HepG2 (cell line): ENCODE results near the gene ZNF8. TPM values are rescaled to one million over a fixed set of nuclear protein-coding genes. Genes with fewer than 3 reads are reported as not detected.
A peak's percentile ranks its signal among the peaks of the same experiment; 100 is the strongest.

Source experiments
- CBX5 ChIP-seq: sonication (generic); formaldehyde crosslinking; IDR thresholded peaks from 2 replicates; pipeline ENCODE4 v1.4.0; 2020; ENCODE audit warnings: missing genetic modification reagents, borderline replicate concordance
- EZH2 ChIP-seq: conservative IDR thresholded peaks from 2 replicates; pipeline ENCODE4 v1.6.1; 2012; ENCODE audit warnings: mild to moderate bottlenecking, low read depth, low read length, moderate library complexity
- ISX ChIP-seq: sonication (generic); formaldehyde crosslinking; conservative IDR thresholded peaks from 2 replicates; pipeline ENCODE4 v1.5.0; 2020; ENCODE audit warnings: missing genetic modification reagents
- KAT2B ChIP-seq: fragments of 150-350 bp; IDR thresholded peaks from 2 replicates; pipeline ENCODE4 v1.6.1; 2014; ENCODE audit warnings: low read depth, low read length, borderline replicate concordance
- KLF13 ChIP-seq: sonication (generic); formaldehyde crosslinking; IDR thresholded peaks from 2 replicates; pipeline ENCODE4 v1.4.0; 2020; ENCODE audit warnings: mild to moderate bottlenecking, missing genetic modification reagents
- MBD4 ChIP-seq: IDR thresholded peaks from 2 replicates; pipeline ENCODE4 v1.6.1; 2012; ENCODE audit warnings: low read length, inconsistent platforms, borderline replicate concordance
- MEIS1 ChIP-seq: sonication (generic); formaldehyde crosslinking; IDR thresholded peaks from 2 replicates; pipeline ENCODE4 v1.9.0; 2021; ENCODE audit warnings: mild to moderate bottlenecking, missing genetic modification reagents, moderate library complexity, borderline replicate concordance
- MIXL1 ChIP-seq: IDR thresholded peaks from 2 replicates; pipeline ENCODE4 v1.6.1; 2016
- MYNN ChIP-seq: sonication (generic); formaldehyde crosslinking; IDR thresholded peaks from 2 replicates; pipeline ENCODE4 v1.4.0; 2020; ENCODE audit warnings: mild to moderate bottlenecking, low read depth, missing genetic modification reagents
- NR2C2 ChIP-seq: sonication (generic); formaldehyde crosslinking; IDR thresholded peaks from 2 replicates; pipeline ENCODE4 v1.4.0; 2020; ENCODE audit warnings: missing genetic modification reagents, mild to moderate bottlenecking, moderate library complexity, borderline replicate concordance
- NRL ChIP-seq: sonication (generic); formaldehyde crosslinking; IDR thresholded peaks from 2 replicates; pipeline ENCODE4 v1.5.0; 2020; ENCODE audit warnings: missing genetic modification reagents, mild to moderate bottlenecking, moderate library complexity, borderline replicate concordance
- PAWR ChIP-seq: sonication (generic); formaldehyde crosslinking; IDR thresholded peaks from 2 replicates; pipeline ENCODE4 v1.4.0; 2020; ENCODE audit warnings: missing genetic modification reagents, mild to moderate bottlenecking, borderline replicate concordance
- THAP9 ChIP-seq: sonication (generic); formaldehyde crosslinking; IDR thresholded peaks from 2 replicates; pipeline ENCODE4; 2020; ENCODE audit warnings: missing genetic modification reagents, mild to moderate bottlenecking, borderline replicate concordance
- TOPORS ChIP-seq: sonication (generic); formaldehyde crosslinking; IDR thresholded peaks from 2 replicates; pipeline ENCODE4 v1.8.0; 2023; ENCODE audit warnings: mild to moderate bottlenecking, missing genetic modification reagents
- ZBTB37 ChIP-seq: sonication (generic); formaldehyde crosslinking; IDR thresholded peaks from 2 replicates; pipeline ENCODE4 v1.4.0; 2020; ENCODE audit warnings: mild to moderate bottlenecking, missing genetic modification reagents
- ZC3H4 ChIP-seq: sonication (generic); formaldehyde crosslinking; IDR thresholded peaks from 2 replicates; pipeline ENCODE4 v1.4.0; 2020; ENCODE audit warnings: missing genetic modification reagents, borderline replicate concordance
- ZFP1 ChIP-seq: IDR thresholded peaks from 2 replicates; pipeline ENCODE4 v1.6.1; 2016
- ZMAT5 ChIP-seq: sonication (generic); formaldehyde crosslinking; IDR thresholded peaks from 2 replicates; pipeline ENCODE4 v1.5.0; 2020; ENCODE audit warnings: mild to moderate bottlenecking, low read depth, missing genetic modification reagents, borderline replicate concordance
- ZNF230 ChIP-seq: sonication (generic); formaldehyde crosslinking; IDR thresholded peaks from 2 replicates; pipeline ENCODE4 v1.4.0; 2020; ENCODE audit warnings: mild to moderate bottlenecking, missing genetic modification reagents
- ZNF556 ChIP-seq: sonication (generic); formaldehyde crosslinking; IDR thresholded peaks from 2 replicates; pipeline ENCODE4 v1.4.0; 2020; ENCODE audit warnings: mild to moderate bottlenecking, missing genetic modification reagents, borderline replicate concordance
- ZNF574 ChIP-seq: sonication (generic); formaldehyde crosslinking; IDR thresholded peaks from 2 replicates; pipeline ENCODE4 v1.4.0; 2020; ENCODE audit warnings: missing genetic modification reagents
- ZNF792 ChIP-seq: IDR thresholded peaks from 2 replicates; pipeline ENCODE4 v1.6.1; 2016
- polyA plus RNA-seq, 8 experiments: library from polyadenylated mRNA; depleted of rRNA in 3 of 8; stranded (reverse) in 7 of 8; unstranded in 1 of 8; fragments of >200 nt; fragmentation: Illumina TruSeq in 4 of 8; extraction: Trizol in 4 of 8; gene quantifications; 2 replicates each; pipeline versions ENCODE4 v1.2.1 to v1.2.3, GENCODE V29; 2011 to 2016; ENCODE audit warnings: low read depth in 4 of 8, missing spikeins in 1 of 8, mixed read lengths in 1 of 8; ENCODE audit not compliant: insufficient read depth in 1 of 8
- total RNA-seq, 5 experiments: library from RNA; depleted of rRNA; stranded (reverse); fragments of >200 nt; fragmentation: Illumina TruSeq; extraction: Trizol; gene quantifications; 2 replicates each; pipeline ENCODE4 v1.2.3, GENCODE V29; 2016; ENCODE audit warnings: low read depth in 1 of 5

ZNF8 gene
- total and polyA plus RNA-seq, 2 of the 13 experiments (the other 11 are each of a cell fraction or from before 2014, with no cell fraction given): 3.1 to 3.3 TPM

GRCh38 chr19:58305065-58305931 lies 26.5 kb downstream of the ZNF8 start, which contains the start of gene ERVK3-1 (continued):
- TF ChIP-seq MIXL1 (CRISPR knock-in tag) (0 out of 2 replicates have a peak, but pooled peaks have one; percentile 43), THAP9 (CRISPR knock-in tag) (peak; percentile 99), ZC3H4 (no peak), ZMAT5 (no peak), NR2C2 (CRISPR knock-in tag) (peak; percentile 89), CBX5 (CRISPR knock-in tag) (peak; percentile 76; the same call in 1 of the 2 replicates), ZBTB37 (CRISPR knock-in tag) (no peak), MBD4 (no peak), KAT2B (no peak), NRL (peak; percentile 74), EZH2 (no peak), ZNF556 (CRISPR knock-in tag) (peak; percentile 85; the same call in 1 of the 2 replicates), ZNF230 (CRISPR knock-in tag) (0 out of 2 replicates have a peak, but pooled peaks have one; percentile 46), PAWR (no peak), MEIS1 (CRISPR knock-in tag) (peak; percentile 78; the same call in 1 of the 2 replicates), ZFP1 (CRISPR knock-in tag) (0 out of 2 replicates have a peak, but pooled peaks have one; percentile 34), KLF13 (CRISPR knock-in tag) (peak; percentile 83; the same call in 1 of the 2 replicates), ZNF574 (CRISPR knock-in tag) (peak; percentile 97), ZNF792 (no peak; the same call in 1 of the 2 replicates), ISX (CRISPR knock-in tag) (no peak; the same call in 1 of the 2 replicates), TOPORS (CRISPR knock-in tag) (peak; percentile 83), MYNN (CRISPR knock-in tag) (no peak)
